Endothelial cell of umbilical vein (primary cell): ENCODE results near the gene HSF2.

Experiments used
- JUN ChIP-seq: IDR thresholded peaks from 2 replicates; pipeline ENCODE4 v1.6.1; 2011; ENCODE audit warnings: borderline replicate concordance, low read depth; ENCODE audit not compliant: insufficient read length, insufficient read depth
- POLR2AphosphoS5 ChIP-seq: IDR thresholded peaks from 2 replicates; pipeline ENCODE4 v1.6.1; 2012; ENCODE audit warnings: low read depth, mild to moderate bottlenecking, control low read depth, low read length, moderate library complexity; ENCODE audit not compliant: insufficient read depth
- TF ChIP-seq, protein P1 (sequence below), 2 donors: IDR thresholded peaks; 1 replicate in 1 of 2; 2 replicates in 1 of 2; pipeline ENCODE4 v1.5.1; 2011; ENCODE audit warnings: low read length in 2 of 2, mild to moderate bottlenecking in 2 of 2, moderate library complexity in 2 of 2, control low read depth in 1 of 2, inconsistent platforms in 1 of 2, low read depth in 1 of 2; ENCODE audit not compliant: insufficient read depth in 1 of 2; ENCODE audit errors: extremely low read depth in 1 of 2
- TF ChIP-seq, protein P2 (sequence below): IDR thresholded peaks from 2 replicates; pipeline ENCODE4 v1.6.1; 2011; ENCODE audit not compliant: insufficient read depth, insufficient read length

DNA sequence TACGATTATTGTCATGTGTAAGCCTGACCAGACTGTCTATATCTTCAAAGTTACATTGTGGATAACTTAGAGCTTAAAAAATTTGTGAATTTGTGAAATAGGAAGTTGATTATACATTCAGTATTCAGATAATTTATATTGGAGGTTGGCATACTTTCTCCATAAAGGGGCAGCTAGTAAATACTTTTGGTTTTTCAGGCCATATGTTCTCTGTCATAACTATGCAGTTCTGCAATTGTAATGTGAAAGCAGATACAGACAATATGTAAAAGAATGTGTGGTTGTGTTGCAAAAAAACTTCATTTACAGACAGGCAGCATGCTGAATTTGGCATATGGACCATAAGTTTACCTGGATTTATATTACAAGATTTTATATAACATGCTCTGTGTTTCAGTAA lies 29.3 kb downstream of the HSF2 start:
- TF ChIP-seq JUN (no peak), POLR2AphosphoS5 (no peak)
- TF ChIP-seq, protein P1, sequence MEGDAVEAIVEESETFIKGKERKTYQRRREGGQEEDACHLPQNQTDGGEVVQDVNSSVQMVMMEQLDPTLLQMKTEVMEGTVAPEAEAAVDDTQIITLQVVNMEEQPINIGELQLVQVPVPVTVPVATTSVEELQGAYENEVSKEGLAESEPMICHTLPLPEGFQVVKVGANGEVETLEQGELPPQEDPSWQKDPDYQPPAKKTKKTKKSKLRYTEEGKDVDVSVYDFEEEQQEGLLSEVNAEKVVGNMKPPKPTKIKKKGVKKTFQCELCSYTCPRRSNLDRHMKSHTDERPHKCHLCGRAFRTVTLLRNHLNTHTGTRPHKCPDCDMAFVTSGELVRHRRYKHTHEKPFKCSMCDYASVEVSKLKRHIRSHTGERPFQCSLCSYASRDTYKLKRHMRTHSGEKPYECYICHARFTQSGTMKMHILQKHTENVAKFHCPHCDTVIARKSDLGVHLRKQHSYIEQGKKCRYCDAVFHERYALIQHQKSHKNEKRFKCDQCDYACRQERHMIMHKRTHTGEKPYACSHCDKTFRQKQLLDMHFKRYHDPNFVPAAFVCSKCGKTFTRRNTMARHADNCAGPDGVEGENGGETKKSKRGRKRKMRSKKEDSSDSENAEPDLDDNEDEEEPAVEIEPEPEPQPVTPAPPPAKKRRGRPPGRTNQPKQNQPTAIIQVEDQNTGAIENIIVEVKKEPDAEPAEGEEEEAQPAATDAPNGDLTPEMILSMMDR (IDR thresholded peaks at IDR 0.05; ENCODE audit: extremely low read depth in 1 of 2, insufficient read depth in 1 of 2, low read depth in 1 of 2, low read length in 2 of 2): no peak
- TF ChIP-seq, protein P2, sequence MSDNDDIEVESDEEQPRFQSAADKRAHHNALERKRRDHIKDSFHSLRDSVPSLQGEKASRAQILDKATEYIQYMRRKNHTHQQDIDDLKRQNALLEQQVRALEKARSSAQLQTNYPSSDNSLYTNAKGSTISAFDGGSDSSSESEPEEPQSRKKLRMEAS: no peak
